ENCODE measurements around the gene SPDYE16.
"Not testable (repeated sequence)": the region's sequence is repeated elsewhere in the genome, so short reads cannot be mapped to it uniquely, and the experiment has no call there.

Gene SPDYE16

DNA sequence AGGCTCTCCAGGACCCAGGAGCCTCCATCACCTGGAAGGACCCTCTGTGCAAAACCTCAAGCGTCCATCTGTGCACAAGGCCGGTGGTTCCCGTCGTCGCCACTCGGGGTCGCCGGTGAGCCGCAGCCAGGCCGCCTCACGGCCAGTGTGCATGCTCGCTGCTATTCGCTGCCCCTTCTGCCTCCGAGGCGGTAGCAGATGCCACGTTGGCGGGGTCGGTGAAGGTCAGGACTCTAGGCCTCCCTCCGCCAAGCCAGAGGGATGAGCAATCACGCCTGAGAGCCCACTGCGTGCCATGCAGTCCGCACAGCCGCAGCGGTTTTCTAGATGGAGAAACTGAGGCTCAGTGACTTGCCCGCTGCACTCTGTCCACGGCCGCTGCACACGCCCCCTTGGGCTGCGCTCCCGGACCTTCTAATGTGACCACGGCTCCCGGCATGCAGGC, 27.1 kb downstream of the SPDYE16 start:
- no peak for TF ChIP-seq CTCF (IDR thresholded peaks at IDR 0.05; ENCODE audit: low read depth, low read length)
- Histone ChIP-seq H3K4me3 (ENCODE audit: low read depth, low read length) (no peak overlapping the region), H3K27ac (no peak overlapping the region)

DNA sequence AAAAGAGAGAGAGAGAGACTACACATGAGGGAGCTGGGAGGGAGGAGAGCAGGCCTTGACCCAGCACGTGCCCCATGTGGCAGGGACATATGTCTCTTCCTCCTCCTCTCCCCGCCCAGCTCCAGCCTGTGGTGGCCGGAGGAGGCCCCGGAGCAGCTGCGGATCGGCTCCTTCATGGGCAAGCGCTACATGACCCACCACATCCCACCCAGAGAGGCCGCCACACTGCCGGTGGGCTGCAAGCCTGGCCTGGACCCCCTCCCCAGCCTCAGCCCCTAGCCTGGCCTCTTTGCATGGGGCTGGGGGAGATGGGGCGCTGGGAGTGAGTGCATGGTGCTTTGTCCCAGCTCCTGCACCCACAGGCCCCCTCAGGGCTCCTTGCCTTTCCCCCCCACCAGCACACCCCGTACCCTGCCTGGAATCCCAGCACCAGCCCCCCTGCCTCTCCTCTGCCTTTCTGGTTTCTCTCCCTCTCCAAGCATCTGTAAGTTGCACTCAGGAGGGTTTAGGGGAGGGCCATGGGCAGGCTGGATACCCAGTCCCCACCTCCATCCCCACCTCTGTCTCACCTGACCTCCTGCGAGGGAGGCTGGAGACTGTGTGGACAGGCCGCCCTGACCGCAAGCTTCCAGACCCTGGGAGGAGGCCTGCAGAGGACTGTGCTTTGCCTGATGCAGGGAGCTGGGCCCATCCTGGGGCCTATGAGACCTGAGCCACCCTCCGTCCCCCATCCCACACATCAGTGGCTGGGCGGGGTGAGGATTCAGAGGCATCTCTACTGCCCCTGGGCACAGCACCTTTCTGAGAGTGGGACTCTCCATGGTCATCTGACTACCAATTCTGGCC, 27.9 kb downstream of the SPDYE16 start:
- TF ChIP-seq CTCF (IDR thresholded peaks at IDR 0.05; ENCODE audit: low read depth, low read length): no peak
- no peak overlapping the region for H3K27ac ChIP-seq
- H3K9me3 ChIP-seq (ENCODE audit: severe bottlenecking): no peaks in the 10 kb centered on the region
- no peaks in the 10 kb centered on the region for H3K27me3 ChIP-seq (ENCODE audit: insufficient read depth, low read depth, severe bottlenecking)
- DNase-seq: no peak
- H3K36me3 ChIP-seq: no peaks in the 10 kb centered on the region
- H3K4me3 ChIP-seq (ENCODE audit: low read depth, low read length): no peak overlapping the region

More for the DNA sequence above, 27.1 kb downstream of the SPDYE16 start:
- Histone ChIP-seq H3K27me3 (ENCODE audit: insufficient read depth, low read depth, severe bottlenecking) (no peaks in the 10 kb centered on the region), H3K9me3 (ENCODE audit: severe bottlenecking) (no peaks in the 10 kb centered on the region), H3K36me3 (no peaks in the 10 kb centered on the region)
- no peak for DNase-seq

DNA sequence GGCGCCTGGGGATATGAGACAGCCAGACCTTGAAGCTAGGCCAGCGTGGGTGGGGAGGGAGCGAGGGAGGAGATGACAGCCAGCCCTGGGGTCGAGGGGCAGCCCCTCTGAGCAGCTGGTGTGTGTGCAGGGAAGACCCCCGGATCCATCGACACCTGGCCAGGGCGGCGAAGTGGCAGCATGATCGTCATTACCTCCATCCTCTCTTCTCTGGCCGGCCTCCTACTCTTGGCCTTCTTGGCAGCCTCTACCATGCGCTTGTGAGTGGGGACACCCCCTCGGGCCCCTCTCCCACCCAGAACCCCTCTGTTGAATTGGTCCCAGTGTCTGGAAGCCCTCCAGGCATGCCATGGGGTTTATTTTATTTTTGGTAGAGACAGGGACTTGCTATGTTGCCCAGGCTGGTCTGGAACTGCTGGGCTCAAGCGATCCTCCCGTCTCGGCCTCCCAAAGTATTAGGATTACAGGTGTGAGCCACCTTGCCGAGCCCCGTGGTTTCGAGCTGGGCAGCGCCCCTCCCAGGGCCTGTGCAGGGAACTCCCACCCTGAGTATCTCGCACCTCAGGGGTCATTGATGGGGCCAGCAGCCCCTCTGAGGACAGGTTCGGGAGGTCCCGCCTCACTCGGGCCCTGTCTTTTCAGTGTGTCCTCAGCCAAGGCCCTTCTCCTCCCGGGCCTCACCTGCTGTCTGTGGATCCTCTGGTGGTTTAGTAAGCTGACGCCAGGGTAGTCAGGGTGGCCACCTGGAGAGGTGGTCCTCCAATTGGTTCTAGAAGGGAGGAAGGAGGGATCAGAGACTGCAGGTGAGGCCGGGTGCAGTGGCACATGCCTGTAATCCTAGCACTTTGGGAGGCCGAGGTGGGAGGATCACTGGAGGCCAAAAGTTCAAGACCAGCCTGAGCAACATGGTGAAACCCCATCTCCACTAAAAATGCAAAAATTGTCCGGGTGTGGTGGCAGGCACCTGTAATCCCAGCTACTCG, 29.0 kb downstream of the SPDYE16 start:
- no peak overlapping the region for H3K27ac ChIP-seq
- DNase-seq: no peak
- no peaks in the 10 kb centered on the region for H3K27me3 ChIP-seq (ENCODE audit: insufficient read depth, low read depth, severe bottlenecking)
- H3K9me3 ChIP-seq (ENCODE audit: severe bottlenecking): no peaks in the 10 kb centered on the region
- H3K36me3 ChIP-seq: no peaks in the 10 kb centered on the region
- H3K4me3 ChIP-seq (ENCODE audit: low read depth, low read length): no peak overlapping the region
- no peak for TF ChIP-seq CTCF (IDR thresholded peaks at IDR 0.05; ENCODE audit: low read depth, low read length)

DNA sequence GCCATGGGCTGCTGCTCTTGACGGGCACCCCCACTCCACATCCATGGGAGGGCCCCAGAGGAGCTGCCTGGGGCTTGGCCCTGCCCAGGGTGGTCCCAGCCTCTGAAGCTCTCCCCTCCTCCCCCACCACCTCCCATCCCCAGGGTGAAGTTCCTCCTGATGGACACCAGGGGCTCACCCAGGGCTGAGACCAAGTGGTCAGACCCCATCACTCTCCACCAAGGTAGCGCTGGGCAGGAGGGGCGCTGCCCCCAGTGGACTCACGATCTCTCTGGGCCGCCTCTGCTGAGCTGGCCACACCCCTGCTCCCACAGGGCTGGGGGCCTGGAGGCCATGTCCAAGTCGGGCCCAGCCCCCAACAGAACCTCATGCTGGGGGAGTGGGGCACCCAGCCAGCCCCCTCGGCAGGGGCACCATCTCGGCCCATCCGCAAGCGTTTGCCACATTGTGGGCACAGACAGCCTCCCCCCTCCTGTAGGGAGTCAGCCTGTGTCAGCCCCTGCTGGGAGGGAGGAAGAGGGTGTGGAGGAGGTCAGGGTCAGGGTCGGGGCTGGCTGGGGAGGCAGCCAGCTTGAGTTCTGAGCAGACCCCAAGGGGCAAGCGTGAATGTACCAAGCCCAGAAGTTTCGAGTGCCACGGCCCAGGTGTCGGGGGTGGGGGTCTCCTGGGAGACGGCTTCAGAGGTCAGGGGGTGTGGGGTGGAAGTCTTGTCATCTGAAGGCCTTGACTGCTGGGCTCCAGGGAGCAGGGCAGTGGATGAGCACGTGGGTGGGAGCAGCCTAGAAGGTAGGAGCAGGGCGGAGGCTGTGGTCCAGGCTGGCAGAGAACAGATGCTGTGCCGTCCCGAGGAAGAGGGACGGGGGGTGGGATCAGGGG, 29.9 kb downstream of the SPDYE16 start:
- no peaks in the 10 kb centered on the region for H3K27me3 ChIP-seq (ENCODE audit: insufficient read depth, low read depth, severe bottlenecking)
- no peak overlapping the region for H3K4me3 ChIP-seq (ENCODE audit: low read depth, low read length)
- no peaks in the 10 kb centered on the region for H3K9me3 ChIP-seq (ENCODE audit: severe bottlenecking)
- peak; percentile 53 for DNase-seq
- no peaks in the 10 kb centered on the region for H3K36me3 ChIP-seq
- TF ChIP-seq CTCF (IDR thresholded peaks at IDR 0.05; ENCODE audit: low read depth, low read length): peak; percentile 52
- H3K27ac ChIP-seq: no peak overlapping the region

GRCh38 chr7:76511911-76512885, 30.9 kb downstream of the SPDYE16 start:
- H3K27ac ChIP-seq; DNase-seq; H3K9me3 ChIP-seq (ENCODE audit: severe bottlenecking); H3K27me3 ChIP-seq (ENCODE audit: insufficient read depth, low read depth, severe bottlenecking); H3K4me3 ChIP-seq (ENCODE audit: low read depth, low read length); H3K36me3 ChIP-seq: not testable (repeated sequence)

GRCh38 chr7:76511200-76511910, 31.7 kb downstream of the SPDYE16 start:
- peak; percentile 25 for DNase-seq
- H3K27me3 ChIP-seq (ENCODE audit: insufficient read depth, low read depth, severe bottlenecking); H3K9me3 ChIP-seq (ENCODE audit: severe bottlenecking); H3K27ac ChIP-seq; H3K36me3 ChIP-seq; H3K4me3 ChIP-seq (ENCODE audit: low read depth, low read length): not testable (repeated sequence)

All from WERI-Rb-1 (cell line).